NCI-H1092 (cell line): ENCODE data around the gene RPS6KA2.

ENCODE experiments used
- DNase-seq: peaks from one replicate; lab custom pipeline; 2025; lab: John Stamatoyannopoulos, UW

The RPS6KA2 gene

DNA sequence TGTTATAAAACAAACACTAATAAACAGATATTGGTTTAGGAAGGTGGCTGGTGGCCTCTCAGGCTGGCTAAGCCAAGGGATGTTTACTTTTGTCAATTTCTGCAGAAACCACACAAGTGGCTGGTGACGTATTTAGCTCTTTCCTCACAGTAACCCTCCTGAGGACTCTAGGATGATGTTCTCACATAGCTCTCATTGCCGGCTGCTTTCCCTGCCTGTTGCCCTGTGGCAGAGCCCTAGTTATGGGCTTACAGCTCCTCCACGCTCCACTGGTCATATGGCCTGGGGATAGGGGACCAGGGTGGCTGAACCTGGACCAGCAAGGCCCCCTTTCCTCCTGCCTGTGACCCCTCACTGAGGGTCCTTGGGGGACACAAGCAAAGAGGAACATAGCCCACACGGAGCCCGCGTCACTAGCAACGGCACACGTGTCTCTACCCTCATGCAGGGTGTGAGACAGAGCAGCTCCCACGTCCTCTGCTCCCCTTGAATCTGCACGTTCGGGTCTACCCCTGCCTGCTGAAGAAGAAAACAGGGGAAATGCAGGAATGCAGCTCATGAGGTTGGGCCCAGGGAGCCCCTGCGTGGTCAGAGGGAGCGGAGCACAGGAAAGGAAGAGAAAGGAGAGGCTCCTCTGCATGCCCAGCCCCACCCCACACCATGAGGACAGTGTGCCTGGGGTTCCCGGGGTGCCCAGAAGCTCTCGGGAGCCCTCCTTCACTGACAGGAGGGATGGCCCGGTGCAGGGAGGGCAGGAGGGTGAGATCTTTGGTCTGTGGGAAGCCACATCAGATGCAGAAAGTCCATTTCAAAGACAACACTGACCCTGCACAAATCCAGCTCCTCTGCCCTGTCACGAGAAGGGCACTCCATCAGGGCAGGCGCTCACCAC, 54.4 kb downstream of the RPS6KA2 start:
- DNase-seq = no peak

DNA sequence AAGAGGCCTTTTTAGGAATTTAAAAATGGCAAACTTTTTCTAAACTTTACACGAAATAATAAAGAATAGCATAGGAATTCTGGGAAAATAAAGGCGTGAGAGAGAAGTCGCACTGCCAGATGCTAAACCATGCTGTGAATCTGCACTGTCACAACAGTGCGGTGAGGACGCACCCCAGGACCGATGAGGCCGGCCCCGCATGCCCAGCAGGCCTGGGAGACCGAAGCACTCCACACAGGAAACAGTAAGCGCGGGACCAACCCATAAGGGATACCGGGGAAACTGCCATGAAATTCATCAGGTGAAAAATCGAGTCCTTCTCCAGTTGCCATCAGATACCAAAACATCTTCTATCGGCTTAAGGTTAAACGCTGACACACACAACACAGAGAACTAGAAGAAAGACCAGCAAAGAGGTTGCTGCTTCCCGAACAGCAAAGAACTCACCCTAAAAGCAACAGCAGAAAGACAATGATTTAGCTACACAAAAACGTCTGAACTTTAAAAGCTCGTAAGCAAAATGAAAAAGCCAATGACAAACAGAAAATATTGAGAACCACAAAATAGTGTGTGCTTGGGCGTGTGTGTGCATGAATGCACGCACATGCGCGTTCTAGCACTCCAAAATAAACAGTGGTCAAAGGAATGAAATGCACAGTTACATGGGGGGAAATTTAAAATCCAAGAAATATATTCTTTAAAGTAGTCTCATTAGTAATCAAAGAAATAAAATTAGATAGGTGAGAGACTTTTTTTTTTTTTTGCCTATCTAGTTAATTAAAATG, 55.9 kb downstream of the RPS6KA2 start:
- DNase-seq = no peak

DNA sequence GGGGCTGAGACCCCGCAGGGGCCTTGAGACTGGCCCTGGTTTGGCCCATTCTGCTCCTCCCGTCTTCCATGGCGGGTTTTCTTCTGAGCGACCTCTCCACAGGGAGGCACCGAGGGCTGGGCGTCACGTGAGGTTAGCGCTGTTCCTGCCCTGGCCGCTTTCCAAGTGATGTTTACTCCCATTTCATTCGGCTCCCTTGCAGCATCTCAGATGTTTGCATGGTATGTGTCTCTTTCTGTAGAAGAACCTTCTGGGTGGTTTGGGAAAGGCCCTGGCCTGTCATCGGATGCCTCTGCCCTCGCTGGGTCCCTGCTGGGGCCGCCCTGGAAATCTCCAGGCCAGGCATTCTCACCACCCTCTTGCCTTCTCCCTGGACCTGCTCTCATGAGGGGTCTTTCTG, 57.8 kb downstream of the RPS6KA2 start:
- no peak for DNase-seq

DNA sequence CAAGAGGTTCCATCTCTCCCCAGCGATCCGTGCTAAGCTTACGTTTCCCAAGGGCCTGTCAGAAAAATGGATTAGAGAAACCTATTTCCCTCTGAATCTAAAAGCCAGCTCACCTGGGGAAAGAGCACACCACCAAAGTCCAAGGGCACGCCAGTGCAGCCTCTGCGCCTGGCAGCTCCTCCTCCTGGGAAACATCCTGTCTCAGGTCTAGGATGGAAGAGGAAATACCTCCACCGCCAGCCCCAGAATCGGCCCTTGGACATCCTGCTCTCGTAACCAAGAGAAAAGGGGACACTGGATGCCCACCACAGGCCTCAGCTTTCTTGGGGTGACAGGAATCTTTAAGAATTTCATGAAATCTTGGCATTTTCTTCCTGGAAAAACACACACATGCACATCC, 59.2 kb downstream of the RPS6KA2 start:
- DNase-seq = no peak

DNA sequence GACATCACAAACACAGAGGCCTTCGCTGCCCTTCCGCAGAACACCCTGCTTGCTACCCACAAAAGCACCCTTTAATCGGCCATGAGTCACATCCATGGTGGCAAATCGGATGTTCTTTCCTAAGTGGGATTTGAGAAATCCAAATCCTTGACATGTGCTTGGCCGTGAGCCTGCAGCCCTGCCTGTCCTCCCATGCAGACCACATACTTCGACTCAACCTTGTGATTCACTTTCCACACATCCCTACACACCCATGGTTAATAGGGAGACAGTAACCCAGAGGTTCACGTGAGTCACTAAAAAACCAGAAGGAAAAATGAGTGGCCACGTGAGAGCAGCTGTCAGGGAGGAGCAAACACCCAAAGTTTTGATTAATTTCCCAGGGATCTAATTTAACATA, 59.9 kb downstream of the RPS6KA2 start:
- DNase-seq = no peak

DNA sequence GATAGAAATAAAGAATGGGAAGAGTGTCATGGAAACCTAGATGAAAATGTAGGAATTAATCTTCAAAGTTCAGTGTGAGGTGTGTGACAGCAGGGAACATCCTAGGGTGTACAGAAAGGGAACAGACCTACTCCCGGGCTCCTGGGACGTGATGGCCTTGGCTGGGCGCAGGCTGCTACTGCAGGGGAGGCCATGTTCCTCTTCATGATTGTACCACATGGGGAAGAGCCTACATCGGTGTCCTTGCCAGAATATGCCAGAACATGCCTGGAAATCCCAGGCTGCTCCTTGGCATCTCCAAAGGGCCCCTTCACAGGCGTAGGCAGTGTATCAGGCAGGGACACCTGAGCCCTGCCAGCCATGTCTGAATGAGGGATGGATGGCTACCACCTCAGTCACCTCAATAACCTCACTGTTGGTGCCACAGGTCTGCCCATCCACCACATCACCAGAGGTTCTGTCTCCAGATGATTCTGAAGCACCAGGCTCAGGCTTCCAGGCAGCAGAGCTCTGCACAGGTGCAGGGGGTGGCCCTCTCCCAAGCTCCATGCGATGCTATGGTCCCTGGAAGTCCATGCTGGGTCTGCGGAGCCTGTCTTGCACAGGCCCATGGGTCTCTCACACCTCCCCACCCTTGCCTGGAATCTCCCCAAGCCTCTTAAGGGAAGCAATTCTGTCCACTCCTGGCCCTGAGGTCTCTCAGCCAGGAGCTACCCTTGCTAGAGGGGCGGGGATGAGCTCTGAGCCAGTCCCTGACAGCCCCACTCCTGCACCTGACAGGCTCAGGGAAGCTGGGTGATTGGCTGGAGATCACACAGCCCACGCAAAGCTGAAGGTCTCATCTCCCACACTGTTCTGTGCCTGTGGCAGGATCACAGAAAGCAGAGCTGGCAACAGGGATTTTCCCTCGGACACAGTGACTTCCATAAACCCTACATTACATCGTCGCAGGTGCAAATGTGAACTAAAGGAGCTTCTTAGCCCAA, 60.7 kb downstream of the RPS6KA2 start:
- no peak for DNase-seq

DNA sequence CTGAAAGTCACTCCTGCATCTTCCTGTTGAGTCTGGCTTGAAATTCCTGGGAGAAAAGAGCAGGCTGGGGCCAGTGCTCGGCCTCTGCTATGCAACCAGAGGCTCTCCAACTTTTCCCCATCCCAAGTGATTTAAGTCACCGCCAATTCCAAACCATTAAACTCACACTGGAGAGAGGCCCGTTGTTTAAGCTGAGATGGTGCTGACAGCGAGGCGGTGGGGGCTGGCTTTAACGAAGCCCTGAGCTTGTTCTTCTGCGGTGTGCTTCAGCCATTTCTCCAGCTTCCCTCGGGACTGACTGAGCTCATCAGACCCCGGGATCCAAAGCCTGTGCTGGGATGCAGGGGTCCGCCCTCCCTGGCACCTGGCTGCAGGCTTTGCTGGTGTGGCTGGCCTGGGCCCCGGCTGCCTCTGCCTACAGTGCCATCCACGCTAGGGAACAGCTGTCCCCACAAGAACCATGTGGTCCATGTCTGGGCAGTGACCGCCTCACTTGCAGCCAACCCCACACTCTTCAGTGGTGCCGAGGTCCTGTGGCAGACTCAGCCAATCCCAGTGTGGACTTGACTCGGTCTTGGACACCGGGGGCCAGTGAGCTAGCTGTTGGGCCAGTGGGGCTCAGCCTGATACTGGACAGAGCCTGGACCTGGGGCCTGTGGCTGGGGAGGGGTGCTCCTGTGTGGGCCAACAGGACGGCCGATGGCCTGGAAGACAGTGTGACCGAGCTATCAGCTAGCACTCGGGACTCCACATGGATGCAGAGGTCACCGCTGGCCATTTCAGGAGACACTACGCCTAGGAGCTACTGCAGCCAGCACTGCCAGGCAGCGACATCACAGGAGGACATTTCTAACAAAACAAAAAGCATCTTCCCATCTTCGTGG, 61.7 kb downstream of the RPS6KA2 start:
- no peak for DNase-seq

DNA sequence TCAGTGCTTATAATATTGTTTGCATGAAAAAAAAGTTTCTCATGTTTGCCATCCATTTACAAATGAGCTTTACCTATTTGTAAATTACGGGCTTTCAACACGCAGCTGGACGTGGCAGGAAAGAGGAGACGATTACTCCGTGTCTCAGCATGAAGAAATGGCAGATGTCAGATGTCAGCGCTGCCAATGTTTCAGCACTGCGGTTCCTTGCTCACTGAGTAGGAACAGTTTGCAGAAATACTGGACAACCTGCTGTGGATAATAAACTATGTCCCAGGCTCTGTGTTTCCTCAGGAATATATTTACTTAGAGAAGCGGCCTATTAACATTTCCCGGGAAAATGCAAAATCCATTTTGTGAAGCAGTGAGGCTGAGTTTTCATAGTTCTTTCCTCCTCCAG, 63.2 kb downstream of the RPS6KA2 start:
- DNase-seq = no peak

DNA sequence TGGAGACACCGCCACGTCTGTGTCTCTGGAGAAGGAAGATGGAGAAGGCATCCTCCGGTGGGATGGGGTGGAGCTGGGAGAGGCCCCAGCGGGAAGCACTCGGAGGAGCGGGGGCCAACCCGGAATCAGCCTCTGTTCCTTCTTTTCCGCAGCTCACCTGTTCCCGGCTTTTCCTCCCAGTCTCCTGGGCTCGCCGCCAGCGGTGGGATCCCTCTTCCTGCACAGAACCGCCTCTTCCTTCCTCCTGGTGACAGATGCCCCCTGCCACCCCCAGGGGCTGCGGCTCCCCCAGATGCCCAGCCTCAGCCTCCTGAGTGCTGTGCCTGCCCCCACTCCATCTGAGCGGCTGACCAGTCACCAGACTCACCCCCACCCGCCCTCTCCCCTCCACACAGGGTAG, 63.9 kb downstream of the RPS6KA2 start:
- DNase-seq = no peak

DNA sequence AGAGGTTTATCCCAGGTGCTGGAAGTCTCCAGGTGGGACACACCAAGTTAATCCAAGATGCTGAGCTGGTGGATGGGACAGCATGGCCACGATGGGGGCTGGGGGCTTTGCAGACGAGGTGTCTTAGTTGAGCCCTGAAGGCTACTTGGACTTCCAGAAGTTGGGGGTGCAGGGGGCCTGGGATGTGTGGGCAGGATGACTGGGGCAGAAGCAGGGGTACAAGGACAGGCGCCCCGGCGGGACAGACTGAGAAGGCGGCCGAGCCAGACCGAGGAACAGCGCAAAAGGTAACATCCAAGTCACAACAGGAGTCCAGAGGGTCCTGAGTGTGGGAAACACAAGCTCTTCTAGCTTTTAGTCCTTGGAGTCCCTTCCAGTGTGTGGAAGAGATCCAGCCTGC, 64.3 kb downstream of the RPS6KA2 start:
- no peak for DNase-seq

DNA sequence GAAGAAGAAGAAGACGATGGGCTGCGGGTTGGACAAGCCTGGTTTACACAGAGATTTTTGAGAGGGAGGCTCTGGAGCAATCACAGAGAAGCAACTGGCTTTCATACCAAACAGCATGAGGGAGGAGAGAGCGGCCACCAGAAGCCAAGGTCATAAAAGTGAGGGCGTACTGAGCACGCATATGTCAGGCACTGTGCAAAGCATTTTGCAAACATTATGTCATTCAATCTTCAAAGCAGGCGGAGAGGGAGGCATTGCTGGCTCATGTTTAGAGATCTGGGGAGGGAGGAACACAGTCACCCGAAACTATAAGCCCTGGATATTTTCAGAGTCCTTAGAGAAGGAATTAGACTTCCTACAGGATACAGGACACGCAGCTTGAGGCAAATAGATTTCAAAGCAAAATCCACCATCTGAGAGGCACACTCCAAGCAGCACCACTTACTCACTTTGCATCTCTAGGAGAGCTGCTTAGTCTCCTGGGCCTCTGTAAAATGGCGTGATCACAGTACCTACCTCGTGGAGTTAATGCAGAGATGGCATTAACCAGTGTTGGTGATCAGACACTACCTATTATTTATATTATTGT, 65.2 kb downstream of the RPS6KA2 start:
- DNase-seq = no peak

DNA sequence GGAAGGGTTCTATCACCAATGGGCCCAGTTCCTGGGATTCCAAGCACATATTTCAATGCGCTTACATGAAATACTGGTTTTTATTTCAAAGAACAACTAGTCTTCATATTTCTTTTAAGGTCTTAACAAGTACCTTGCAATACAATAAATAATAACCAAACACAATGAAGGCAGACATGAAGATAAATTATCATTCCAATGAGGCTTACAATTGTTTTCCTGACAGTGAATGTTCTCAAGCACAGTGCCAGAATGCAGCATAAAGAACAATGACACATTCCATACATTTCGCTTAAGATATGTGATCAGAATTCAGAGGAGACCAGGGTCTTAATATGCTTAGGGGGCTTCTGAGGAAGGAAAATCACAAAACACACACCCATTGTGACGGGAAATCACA, 66.8 kb downstream of the RPS6KA2 start:
- DNase-seq = no peak

DNA sequence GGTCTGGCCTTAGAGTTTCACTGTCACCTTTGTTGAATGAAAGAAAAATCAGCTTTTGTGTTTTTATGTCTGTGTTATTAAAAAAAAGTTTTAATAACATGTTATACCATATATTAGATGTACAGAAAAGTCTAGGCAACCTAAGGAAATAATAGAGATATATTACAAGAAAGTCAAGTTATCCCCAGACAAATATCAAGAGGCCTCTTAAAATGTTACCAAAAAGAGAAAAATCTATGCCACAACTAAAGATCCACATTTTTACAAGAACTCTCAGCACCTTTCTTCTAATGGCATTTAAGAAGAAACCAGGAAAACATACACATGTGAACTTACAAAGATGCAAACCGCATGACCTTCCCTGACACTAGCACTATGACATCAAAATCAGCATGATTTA, 67.4 kb downstream of the RPS6KA2 start:
- no peak for DNase-seq

DNA sequence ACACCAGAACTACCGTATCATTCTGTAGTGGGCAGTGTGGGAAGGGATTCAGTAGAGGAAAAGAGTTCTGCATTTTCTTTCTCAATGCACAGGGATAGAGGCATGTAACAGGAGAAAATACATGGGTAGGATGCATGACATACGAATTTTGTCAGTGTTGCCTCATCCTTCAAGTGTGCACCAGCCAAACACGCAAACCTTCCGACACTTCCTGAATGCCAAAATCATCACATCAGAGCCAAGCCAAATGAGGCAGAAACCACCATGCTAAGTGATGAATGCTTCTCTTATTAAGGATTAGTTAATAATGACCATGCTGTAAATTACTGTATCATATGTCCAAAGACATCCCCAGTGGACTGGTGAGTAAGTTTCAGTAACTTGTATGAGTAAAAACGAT, 67.8 kb downstream of the RPS6KA2 start:
- DNase-seq = no peak

DNA sequence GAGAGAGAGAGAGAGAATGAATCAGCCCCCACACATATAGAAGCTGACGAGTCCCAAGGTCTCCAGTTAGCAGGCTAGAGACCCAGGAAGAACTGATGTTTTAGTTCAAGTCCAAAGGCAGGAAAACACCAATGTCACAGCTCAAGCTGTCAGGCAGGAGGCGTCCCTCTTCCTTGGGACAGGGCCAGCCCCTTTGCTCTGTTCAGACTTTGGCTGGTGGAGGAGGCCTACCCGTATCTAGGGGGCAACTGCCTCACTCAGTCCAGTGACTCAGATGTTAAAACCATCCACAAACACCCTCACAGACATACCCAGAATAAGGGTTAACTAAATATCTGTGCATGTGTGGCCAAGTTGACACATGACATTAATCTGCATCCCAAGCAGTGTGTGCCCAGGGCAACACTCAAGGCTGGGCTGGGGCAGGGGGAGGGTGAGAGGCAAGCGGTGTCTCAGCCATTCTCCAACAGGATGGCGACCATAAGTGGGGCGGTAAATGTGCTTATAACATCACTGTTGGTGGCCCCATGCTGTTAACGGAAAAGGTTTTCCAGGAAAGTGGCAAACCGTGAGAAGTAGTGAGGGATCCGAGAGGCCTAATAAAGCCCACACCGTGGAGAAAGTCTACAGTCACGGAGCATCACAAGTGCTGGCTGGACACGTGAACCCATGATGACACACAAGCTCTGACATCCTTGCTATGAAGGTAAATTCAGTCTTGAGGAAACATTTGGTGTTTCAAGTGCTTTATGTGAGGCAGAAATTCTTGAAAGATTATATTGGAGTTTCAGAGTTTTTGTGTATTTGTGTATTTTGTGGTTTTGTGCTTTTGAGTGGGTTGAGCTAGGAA, 68.7 kb downstream of the RPS6KA2 start:
- DNase-seq = no peak

DNA sequence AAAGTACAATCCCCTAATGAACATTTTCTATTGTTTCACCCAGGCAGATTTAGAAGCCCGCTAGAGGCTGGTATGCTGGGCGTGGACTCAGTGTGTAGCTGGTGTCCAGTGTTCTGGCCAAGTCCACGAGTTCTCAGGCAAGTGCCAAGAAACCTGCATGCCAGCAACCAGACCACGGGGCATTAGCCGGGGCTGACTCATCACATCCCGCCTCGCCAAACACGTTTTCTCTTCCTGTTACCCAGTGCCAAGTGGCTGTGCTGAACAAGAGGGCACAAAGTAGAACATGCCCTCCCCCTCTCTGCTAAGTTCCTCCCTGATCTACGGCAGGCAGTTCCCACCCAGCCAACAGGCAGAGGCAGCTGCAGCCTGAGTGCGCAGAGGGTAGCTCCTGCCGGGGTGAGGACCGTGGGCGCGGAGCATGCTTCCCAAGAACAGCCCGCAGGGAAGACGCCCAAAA, 70.2 kb downstream of the RPS6KA2 start:
- DNase-seq = no peak

DNA sequence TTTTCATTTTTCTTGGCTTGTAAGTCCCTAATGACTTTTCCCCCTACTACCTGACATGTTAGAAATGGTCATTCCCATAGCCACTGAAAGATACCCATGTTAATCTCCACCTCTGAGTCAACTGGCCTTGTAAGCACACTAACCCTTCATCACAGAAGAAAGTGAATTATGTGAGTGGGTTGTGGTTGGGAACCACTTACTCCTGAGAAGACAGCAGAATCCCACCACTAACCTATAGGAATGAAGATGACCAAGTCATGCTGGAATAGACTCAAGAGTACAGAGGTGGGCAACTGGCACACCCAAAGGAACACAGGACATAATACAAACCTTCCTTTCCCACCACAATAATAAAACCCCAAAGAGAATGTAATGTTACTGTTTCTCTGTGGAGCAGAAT, 70.7 kb downstream of the RPS6KA2 start:
- DNase-seq = no peak

DNA sequence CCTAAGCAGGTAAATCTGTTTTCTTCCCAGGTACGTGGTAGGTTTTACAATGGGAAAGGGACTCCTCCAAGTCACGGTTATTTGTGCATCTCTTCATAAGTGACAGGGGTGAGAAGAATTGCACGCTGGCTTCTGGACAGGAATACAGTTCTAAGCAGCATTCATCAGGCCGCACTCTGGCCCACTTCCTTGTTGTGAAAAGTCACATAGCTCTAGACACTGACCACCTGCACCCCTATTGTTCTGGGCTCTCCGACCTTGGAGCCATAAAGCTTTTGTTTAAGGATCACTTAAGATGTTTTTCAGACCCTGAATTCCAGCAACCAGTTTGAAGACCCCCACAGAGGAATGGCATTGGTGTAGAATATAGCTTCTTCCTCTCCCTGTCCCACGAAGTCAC, 72.0 kb downstream of the RPS6KA2 start:
- DNase-seq = no peak

DNA sequence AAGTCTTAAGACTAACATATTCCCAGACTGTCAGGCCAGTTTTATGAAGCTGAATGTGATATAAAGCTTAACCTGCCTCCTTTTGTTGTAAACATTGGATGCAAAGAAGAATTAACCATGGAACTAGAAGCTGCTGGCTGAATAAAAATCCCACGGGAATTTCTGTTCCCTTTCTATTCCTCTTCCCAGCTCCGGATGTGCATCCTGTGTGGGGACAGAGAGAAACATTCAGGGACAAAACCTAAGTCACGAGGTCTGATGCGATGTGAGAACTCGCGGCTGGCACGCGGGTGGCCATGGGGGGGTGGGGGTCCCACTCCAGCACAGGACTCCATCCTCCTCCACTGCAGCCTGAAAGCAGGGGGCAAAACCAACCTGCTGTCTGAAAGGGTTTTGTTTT, 72.7 kb downstream of the RPS6KA2 start:
- no peak for DNase-seq
